Measurements from ENCODE around the gene IMPDH2.

GRCh38 chr3:49023775-49024174, 5.4 kb downstream of the IMPDH2 start:
- no peak for TF ChIP-seq CTCF (IDR thresholded peaks at IDR 0.05)
- TF ChIP-seq EP300 (IDR thresholded peaks at IDR 0.05), result no peak
- TF ChIP-seq POLR2A (IDR thresholded peaks at IDR 0.05), result no peak
- no peak for TF ChIP-seq POLR2AphosphoS5 (IDR thresholded peaks at IDR 0.05)
